ENCODE results near the gene FAM124B.
"Not testable (repeated sequence)": the region's sequence is repeated elsewhere in the genome, so short reads cannot be mapped to it uniquely, and the experiment has no call there.

Gene FAM124B

DNA sequence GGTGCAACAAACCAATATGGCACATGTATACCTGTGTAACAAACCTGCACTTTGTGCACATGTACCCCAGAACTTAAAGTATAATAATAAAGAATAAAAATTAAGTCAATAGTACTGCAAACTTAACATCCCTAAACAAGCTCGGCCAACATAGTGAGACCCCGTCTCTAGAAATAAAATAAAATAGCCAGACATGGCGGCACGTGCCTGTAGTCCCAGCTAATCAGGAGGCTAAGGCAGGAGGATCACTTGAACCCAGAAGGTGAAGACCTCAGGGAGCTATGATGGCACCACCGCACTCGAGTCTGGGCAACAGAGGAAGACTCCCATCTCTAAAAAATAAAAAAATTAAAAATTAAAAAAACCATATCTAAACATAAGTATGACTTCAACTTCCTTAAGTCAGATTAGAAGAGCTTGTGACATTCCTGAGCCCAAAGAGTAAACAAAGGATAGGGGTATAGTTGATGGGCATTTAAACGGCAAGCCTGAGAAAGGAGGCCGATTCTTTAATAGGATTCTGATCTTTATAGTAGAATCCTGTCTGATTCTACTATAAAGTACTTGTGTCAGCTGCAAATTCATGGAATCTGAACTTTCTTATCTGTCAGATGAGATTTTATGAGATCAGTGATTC lies 1.6 kb downstream of the FAM124B start:
- Histone ChIP-seq H3K4me3 (replicated peaks; ENCODE audit: low read depth, low read length) (no peak overlapping the region), H3K36me3 (ENCODE audit: control insufficient read depth, insufficient read depth, low read length) (no peaks in the 10 kb centered on the region), H3K27me3 (replicated peaks; ENCODE audit: control insufficient read depth, insufficient read depth, low read length) (no peaks in the 10 kb centered on the region; the same call in 1 of the 2 replicates)
- TF ChIP-seq, protein P1, sequence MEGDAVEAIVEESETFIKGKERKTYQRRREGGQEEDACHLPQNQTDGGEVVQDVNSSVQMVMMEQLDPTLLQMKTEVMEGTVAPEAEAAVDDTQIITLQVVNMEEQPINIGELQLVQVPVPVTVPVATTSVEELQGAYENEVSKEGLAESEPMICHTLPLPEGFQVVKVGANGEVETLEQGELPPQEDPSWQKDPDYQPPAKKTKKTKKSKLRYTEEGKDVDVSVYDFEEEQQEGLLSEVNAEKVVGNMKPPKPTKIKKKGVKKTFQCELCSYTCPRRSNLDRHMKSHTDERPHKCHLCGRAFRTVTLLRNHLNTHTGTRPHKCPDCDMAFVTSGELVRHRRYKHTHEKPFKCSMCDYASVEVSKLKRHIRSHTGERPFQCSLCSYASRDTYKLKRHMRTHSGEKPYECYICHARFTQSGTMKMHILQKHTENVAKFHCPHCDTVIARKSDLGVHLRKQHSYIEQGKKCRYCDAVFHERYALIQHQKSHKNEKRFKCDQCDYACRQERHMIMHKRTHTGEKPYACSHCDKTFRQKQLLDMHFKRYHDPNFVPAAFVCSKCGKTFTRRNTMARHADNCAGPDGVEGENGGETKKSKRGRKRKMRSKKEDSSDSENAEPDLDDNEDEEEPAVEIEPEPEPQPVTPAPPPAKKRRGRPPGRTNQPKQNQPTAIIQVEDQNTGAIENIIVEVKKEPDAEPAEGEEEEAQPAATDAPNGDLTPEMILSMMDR (IDR thresholded peaks at IDR 0.05; ENCODE audit: insufficient read depth, low read length, poor library complexity, severe bottlenecking): no peak
- DNase-seq (ENCODE audit: extremely low read depth, insufficient read length): no peak

DNA sequence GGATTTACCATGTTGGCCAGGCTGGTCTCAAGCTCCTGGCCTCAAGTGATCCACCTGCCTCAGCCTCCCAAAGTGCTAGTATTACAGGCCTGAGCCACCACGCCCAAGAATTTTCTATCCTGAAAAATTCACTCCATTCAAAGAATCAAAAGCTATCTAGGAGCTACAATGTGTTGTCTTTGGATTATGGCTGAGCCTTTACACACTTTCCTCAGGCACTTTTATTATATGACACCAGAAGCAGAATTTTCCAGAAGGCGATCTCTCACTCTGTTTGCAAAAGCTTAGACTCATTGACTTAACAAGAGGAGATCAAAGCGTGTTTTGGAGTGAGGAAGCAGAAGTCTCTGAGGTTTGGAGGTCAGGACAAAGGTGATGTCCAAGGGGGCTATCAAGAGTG lies 3.6 kb downstream of the FAM124B start:
- Histone ChIP-seq H3K36me3 (ENCODE audit: control insufficient read depth, insufficient read depth, low read length) (no peaks in the 10 kb centered on the region), H3K4me3 (replicated peaks; ENCODE audit: low read depth, low read length) (no peak overlapping the region), H3K27me3 (replicated peaks; ENCODE audit: control insufficient read depth, insufficient read depth, low read length) (no peaks in the 10 kb centered on the region; the same call in 1 of the 2 replicates)
- TF ChIP-seq, protein P1 (IDR thresholded peaks at IDR 0.05; ENCODE audit: insufficient read depth, low read length, poor library complexity, severe bottlenecking): no peak
- DNase-seq (ENCODE audit: extremely low read depth, insufficient read length): no peak

DNA sequence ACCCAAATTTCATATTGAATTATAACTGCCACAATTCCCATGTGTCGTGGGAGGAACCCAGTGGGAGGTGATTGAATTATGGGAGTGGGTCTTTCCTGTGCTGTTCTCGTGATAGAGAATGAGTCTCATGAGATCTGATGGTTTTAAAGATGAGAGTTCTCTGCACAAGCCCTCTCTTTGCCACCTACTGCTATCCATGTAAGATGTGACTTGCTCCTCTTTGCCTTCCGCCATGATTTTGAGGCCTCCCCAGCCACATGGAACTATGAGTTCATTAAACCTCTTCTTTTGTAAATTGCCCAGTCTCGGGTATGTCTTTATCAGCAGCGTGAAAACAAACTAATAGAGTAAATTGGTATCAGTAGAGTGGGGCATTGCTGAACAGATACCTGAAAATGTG lies 4.8 kb downstream of the FAM124B start:
- not testable (repeated sequence) for DNase-seq (ENCODE audit: extremely low read depth, insufficient read length); H3K4me3 ChIP-seq (replicated peaks; ENCODE audit: low read depth, low read length)

DNA sequence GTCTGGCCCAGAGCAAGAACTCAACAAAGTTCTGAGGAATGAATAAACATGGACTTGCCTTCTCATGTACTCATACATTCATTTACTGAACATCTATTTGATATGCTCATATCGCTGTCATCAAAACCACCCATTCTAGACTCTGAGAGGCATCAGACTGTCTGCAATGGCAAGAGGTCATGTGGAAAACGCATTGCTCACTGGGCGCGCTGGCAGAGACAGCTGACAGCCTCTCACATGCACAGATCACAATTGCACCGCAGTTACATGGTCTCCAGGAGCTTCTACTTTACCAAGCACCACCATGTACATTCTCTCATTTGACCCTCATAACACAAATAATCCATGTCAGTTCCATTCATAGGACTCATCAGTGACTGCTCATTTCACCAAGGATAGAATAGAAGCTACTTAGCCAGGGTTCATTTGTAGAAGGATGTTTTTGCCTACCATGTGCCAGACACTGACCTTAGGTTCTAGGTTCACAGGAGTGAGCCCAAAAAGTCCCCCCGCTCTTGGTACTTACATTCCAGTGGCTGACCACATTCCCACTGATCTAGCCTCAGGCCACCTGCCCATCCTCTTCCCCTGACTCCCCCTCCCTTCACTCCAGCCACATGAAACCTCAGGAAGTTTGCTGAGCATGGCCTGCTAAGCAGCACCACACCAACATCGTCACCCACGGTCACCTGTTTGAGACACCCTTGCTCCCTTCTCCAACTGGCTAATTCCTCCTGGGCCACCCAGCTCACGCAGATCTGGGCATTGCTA lies 6.1 kb downstream of the FAM124B start:
- DNase-seq (ENCODE audit: extremely low read depth, insufficient read length): no peak
- Histone ChIP-seq H3K36me3 (ENCODE audit: control insufficient read depth, insufficient read depth, low read length) (no peaks in the 10 kb centered on the region), H3K4me3 (replicated peaks; ENCODE audit: low read depth, low read length) (no peak overlapping the region), H3K27me3 (replicated peaks; ENCODE audit: control insufficient read depth, insufficient read depth, low read length) (no peaks in the 10 kb centered on the region)
- TF ChIP-seq, protein P1 (IDR thresholded peaks at IDR 0.05; ENCODE audit: insufficient read depth, low read length, poor library complexity, severe bottlenecking): no peak

More for the DNA sequence above, 4.8 kb downstream of the FAM124B start:
- not testable (repeated sequence) for H3K36me3 ChIP-seq (ENCODE audit: control insufficient read depth, insufficient read depth, low read length); H3K27me3 ChIP-seq (replicated peaks; ENCODE audit: control insufficient read depth, insufficient read depth, low read length)

DNA sequence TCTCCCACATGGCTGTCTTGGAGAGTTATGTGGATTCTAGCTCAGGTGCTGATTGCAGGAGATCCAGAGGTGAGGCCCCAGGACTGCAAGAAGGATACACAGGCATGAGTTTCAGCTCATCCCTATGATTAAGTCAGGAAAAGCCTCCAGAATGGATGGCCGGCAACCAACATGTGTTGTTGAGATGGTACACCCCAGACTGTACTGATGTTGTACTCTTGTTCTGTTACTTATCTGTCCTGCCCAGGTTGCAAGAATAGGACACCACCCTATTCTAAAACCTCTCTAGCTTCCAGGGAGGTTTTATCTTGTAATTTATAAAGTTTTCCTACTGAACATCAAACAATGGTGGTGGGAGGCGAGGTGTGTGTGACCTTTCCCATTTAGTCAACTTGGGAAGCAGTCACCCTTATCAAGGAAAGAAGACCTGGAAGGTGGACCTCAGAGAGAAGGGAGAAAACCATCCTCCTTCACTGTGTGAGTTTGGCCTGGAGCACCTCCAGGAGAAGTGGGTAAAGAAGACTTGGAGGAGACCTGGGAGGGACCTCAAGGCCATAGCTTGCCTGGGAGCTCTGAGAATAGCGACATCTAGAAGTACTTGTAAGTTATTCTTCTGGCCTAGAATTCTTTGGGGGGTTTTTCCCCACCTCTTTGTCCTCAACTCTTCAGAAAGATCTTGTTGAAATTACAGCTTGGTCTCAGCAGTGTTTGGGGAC lies 8.6 kb downstream of the FAM124B start:
- TF ChIP-seq, protein P1 (IDR thresholded peaks at IDR 0.05; ENCODE audit: insufficient read depth, low read length, poor library complexity, severe bottlenecking): no peak
- no peaks in the 10 kb centered on the region for H3K27me3 ChIP-seq (replicated peaks; ENCODE audit: control insufficient read depth, insufficient read depth, low read length)
- no peak for DNase-seq (ENCODE audit: extremely low read depth, insufficient read length)
- H3K4me3 ChIP-seq (replicated peaks; ENCODE audit: low read depth, low read length): no peak overlapping the region
- H3K36me3 ChIP-seq (ENCODE audit: control insufficient read depth, insufficient read depth, low read length): no peaks in the 10 kb centered on the region

DNA sequence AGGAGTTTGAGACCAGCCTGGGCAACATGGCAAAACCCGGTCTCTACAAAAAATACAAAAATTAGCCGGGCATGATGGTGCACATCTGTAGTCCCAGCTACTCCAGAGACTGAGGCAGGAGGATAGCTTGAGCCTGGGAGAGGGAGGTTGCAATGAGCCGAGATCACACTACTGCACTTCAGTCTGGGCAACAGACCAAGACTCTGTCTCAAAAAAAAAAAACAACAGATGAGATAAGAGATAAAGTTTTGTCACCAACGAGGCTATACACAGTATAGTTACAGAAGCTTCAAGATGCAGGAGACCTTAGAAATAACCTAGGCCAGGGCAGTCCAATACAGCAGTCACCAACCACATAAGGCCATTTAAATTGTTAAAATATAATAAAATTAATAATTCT lies 9.4 kb downstream of the FAM124B start:
- DNase-seq (ENCODE audit: extremely low read depth, insufficient read length): no peak
- Histone ChIP-seq H3K36me3 (ENCODE audit: control insufficient read depth, insufficient read depth, low read length) (no peaks in the 10 kb centered on the region), H3K27me3 (replicated peaks; ENCODE audit: control insufficient read depth, insufficient read depth, low read length) (no peaks in the 10 kb centered on the region), H3K4me3 (replicated peaks; ENCODE audit: low read depth, low read length) (no peak overlapping the region)
- TF ChIP-seq, protein P1 (IDR thresholded peaks at IDR 0.05; ENCODE audit: insufficient read depth, low read length, poor library complexity, severe bottlenecking): no peak

Data from GM06990 (cell line).